GM12892 (cell line): ENCODE data around the gene RSU1.

Experiments
- DNase-seq: peaks from one replicate; pipeline ENCODE4 v3.0.0; 2011; ENCODE audit not compliant: insufficient read length
- FAIRE-seq: peaks from 2 replicates; lab custom pipeline; 2011; peaks lifted over from hg19 to GRCh38; lab: Jason Lieb, UNC
- POLR2A ChIP-seq: IDR thresholded peaks from 2 replicates; pipeline ENCODE4 v1.6.1; 2011; ENCODE audit warnings: low read depth, low read length, control low read depth
- POLR2AphosphoS5 ChIP-seq: IDR thresholded peaks from 2 replicates; pipeline ENCODE4 v1.6.1; 2011; ENCODE audit warnings: low read depth, low read length, control low read depth
- TAF1 ChIP-seq: IDR thresholded peaks from 2 replicates; pipeline ENCODE4 v1.6.1; 2011; ENCODE audit warnings: low read depth, mild to moderate bottlenecking, control low read depth, low read length, borderline replicate concordance

The RSU1 gene

DNA sequence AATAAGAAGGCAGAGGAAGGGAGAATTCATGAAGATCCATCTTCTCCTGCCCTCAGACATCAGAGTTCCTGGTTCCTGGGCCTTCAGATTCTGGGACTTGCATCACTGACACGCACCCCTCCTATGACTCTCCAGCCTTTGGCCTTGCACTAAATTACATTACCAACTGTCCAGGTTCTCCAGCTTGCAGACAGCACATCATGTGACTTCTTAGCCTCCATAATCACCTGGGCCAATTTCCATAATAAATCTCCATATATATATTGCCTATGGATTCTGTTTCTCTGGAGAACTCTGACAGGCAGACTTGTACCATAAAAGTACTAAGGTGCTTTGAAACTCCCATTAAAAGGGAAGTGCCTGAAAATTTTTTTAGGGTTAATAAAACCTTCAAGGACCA is 23.2 kb downstream of the RSU1 start:
- DNase-seq (no peak), FAIRE-seq (no peak)
- TF ChIP-seq TAF1: no peak
- TF ChIP-seq POLR2AphosphoS5: no peak
- TF ChIP-seq POLR2A: no peak

DNA sequence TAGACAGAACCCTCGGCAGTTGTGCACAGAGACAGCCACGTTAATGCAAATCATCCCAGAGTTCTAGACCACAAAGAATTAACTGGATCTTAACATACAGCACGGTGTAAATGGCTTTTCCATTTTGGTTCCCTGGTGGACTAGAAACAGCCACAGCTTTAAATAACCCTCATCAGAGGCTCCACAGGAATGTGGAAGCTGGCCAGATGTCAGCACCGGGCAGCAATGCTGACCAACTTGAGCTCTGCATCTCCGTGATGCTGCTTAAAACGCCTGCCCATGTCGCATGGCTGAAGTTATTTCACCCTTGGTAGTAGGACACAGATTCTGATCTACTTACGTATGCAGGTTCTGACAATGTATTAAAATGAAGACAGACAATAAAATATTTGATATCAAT is 24.5 kb downstream of the RSU1 start:
- no peak for FAIRE-seq
- TF ChIP-seq POLR2AphosphoS5: no peak
- TF ChIP-seq TAF1: no peak
- no peak for DNase-seq

DNA sequence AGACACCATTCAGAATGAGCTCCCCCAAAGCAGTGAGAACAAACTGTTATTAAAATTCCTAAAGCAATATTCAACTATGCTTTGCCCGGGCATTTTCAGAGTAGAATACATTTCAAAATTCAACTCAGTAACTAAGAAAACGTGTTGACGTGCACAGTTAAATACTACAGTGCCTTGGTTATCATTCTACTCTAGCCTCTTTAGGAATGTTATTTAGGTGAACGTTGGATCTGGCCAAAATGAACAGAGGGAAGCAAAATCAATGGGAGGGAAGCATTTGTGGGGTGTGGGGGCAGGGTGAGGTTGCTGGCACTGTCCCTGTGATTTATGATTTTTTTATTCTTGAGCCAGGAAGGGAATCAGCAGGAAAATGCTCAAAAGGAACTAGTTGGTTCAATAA is 27.5 kb downstream of the RSU1 start:
- DNase-seq: no peak
- TF ChIP-seq POLR2A: no peak
- TF ChIP-seq TAF1: no peak
- TF ChIP-seq POLR2AphosphoS5: no peak

DNA sequence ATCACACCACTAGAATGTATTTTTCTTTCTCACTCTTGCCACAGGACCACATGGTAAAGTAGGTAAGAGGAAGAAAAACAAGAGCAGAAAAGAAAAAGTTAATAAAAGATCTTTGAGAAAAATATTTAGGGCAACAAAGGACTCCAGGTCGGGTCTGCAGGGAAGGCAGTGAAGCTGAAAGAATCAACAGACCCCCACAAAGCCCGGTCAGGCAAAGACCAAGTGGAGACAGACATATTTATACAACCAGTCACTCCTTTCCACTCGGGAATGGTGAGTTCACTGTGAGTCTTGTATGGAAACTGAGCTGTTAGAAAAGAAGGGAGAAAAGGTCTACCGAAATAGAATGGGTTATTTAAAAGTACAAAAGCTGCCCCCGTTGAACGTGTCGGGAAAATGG is 28.0 kb downstream of the RSU1 start:
- TF ChIP-seq POLR2AphosphoS5 (no peak), TAF1 (no peak), POLR2A (no peak)
- FAIRE-seq (no peak), DNase-seq (no peak)

More for the DNA sequence above, 27.5 kb downstream of the RSU1 start:
- FAIRE-seq: no peak

DNA sequence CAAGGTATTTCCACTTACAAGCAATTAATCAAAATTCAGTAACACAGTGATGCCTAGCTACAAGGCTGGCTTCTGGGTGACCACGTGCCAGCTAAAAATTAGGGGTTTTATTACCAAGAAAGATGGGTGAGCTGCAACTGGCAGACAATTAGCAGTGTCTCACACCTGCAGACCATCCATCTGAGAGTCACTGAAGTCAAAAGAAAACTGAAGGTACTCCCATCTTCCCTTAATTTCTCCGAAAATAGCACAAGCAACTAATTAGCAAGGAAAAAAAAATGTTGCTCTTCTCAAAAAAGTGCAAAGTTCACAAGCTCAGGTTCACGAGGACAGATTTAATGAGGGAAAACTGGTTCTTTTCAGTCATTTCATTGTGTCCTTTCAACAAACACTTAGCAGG is 28.4 kb downstream of the RSU1 start:
- TF ChIP-seq TAF1 (no peak), POLR2AphosphoS5 (no peak), POLR2A (no peak)
- FAIRE-seq (no peak), DNase-seq (no peak)

DNA sequence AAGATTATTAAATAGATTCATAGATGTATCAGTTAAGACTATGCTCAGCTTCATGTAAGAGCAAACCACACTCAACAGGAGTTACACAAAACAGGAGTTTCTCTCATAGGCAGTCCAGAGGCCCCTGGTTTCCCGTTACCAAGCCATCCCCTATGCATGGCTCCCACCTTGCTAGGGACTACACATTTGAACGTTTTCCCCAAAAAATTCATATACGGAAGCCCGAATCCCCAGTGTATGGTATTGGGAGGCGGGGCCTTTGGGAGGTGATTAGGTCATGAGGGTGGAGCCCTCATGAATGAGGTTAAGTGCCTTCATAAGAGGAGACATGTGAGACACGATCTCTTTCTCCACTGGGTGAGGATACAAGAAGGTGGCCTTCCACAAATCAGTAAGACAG is 29.1 kb downstream of the RSU1 start:
- FAIRE-seq (no peak), DNase-seq (no peak)
- TF ChIP-seq TAF1 (no peak), POLR2AphosphoS5 (no peak), POLR2A (no peak)

DNA sequence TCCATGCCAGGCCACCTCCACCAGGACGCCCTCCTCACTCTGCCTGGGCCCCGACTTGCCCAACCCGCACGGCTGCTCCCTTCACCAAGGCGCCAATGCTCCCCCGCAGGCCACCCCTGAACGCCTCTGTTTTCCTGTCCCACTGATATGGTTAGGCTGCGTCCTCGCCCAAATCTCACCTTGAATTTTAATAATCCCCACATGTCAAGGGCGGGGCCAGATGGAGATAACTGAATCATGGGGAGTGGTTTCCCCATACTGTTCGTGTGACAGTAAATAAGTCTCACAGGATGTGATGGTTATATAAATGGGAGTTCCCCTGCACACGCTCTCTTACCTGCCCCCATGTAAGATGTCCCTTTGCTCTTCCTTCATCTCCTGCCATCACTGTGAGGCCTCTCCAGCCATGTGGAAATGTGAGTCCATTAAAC is 29.8 kb downstream of the RSU1 start:
- FAIRE-seq: peak; percentile 53
- TF ChIP-seq POLR2AphosphoS5 (no peak), TAF1 (no peak)
- no peak for DNase-seq

DNA sequence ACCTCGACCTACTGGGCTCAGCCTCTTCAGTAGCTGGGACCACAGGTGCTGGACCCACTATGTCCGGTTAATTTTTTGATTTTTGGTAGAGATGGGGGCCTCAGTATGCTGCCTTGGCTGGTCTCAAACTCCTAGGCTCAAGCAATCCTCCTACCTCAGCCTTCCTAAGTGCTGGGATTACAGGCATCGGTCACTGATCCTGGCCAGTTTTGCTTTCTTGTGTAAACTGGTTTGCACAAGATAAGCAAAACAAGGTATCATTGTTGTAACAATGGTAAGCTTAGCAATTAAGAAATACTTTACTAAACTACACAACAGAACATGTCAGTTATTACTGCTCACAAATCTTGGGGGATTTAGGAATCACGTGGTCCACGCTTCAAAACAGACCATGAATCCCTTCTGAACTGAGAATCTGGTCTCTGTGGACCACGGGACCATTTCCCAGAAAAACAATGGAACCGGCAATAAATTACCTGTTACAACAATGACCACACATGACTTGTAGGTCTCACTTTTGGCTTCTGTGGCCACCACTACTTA is 36.8 kb downstream of the RSU1 start:
- no peak for DNase-seq
- no peak for FAIRE-seq
- TF ChIP-seq POLR2AphosphoS5 (no peak), TAF1 (no peak), POLR2A (no peak)

DNA sequence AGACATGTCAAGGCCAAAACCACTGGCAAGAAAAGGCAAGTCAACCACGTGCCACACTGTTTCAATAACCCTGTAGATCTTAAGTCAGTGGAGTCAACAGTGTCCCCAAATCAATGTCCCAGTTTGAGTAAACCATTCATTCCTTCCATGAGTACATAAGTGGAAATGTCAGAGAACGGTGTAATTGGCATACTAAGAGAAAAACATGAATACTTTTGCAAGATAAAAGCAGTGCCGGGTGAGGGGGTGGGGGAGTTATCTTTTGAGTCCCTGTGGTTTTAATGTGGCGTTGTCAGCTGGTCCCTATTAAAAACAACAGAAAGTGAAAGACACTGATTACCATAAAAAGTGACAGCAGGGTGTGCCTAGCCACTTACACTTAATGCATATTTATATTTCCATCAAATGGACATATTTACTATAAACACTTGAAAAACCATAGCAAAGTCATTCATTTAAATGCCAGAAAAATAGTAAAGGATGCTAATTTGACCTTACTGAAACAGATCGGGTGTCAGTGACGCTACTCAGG is 37.8 kb downstream of the RSU1 start:
- no peak for DNase-seq
- FAIRE-seq: peak; percentile 53
- TF ChIP-seq POLR2A: no peak
- TF ChIP-seq TAF1: no peak
- TF ChIP-seq POLR2AphosphoS5: no peak

DNA sequence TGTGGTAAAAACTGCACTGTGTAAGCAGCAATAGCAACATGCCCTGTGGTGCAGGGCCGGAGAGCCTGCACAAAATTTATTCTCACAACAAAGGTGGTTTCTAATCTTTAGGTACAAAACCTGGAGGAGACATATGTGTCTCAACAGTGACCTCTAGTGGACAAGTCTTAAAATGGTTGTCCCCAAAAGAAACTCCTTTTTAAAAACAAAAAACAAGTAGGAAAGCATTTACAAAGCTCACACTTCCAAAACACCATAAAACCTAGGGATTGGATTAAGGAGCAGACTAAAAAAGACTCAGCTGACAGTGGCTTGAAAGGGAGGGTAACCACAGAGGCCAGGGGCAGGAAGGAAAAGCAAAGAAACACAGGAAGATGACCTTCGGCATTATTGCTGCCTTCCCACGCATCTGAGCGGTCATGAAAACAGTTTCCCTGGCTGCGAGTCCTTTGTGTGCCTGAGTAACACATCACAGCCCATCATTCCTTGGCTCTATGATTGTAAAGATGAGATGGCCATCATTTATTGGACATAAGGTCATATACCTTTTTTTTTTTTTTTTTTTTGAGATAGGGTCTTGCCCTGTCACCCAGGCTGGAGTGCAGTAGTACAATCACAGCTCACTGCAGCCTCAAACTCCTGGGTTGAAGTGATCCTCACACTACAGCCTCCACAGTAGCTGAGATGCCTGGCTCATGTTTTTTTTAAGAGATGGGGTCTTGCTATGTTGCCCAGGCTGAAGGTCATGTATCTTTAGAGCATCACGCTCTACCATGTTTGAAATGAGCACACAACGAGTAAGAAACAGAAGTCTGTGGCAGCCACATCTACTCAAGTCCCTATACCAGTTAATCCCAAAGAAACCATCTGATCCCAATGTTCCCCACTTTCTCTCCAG is 39.5 kb downstream of the RSU1 start:
- DNase-seq: peak; percentile 22
- peak; percentile 80 for FAIRE-seq
- TF ChIP-seq POLR2AphosphoS5 (no peak), POLR2A (no peak), TAF1 (no peak)

DNA sequence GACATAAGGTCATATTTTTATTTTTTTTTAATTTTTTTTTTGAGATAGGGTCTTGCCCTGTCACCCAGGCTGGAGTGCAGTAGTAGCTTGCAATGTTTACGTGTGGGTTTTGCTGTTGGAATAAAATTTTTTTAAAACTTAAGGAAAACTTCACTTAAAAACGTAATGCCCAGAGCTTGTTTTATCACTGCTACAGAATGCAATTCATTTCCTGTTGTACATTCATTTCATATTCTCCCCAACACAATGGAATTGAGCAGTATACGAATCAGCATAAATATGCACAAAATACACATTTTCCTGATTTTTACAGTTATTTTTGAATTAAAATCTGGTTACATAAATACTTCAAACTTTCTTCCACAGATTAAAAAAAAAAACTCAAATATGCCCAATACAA is 40.3 kb downstream of the RSU1 start:
- no peak for DNase-seq
- FAIRE-seq: no peak
- no peak for TF ChIP-seq TAF1
- TF ChIP-seq POLR2AphosphoS5: no peak
- no peak for TF ChIP-seq POLR2A

DNA sequence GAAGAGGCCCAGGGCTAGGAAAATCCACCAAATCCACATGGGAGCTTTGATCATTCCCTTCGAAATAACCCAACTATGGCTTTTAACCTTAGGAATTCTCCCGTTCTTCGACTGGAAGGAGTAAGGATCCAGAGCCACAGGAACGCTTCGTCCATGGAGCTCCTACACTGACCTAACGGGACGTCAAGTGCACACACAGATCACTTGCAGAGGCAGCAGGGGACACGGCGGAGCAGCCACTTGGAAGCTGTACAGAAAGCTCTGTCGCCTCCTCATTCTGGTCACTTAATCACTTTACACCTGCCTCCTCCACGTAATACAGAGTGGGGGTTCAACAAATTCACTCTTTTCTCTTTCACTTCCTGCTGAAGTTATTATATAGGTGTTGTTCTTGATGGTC is 43.9 kb downstream of the RSU1 start:
- TF ChIP-seq TAF1: no peak
- TF ChIP-seq POLR2A: no peak
- no peak for TF ChIP-seq POLR2AphosphoS5
- no peak for FAIRE-seq

More for the DNA sequence above, 43.9 kb downstream of the RSU1 start:
- no peak for DNase-seq
